K562 (cell line): Measurements from ENCODE around the gene MLLT3.

Experiments
- FOXM1 ChIP-seq, 2 experiments: fragments of 450-650 bp in 1 of 2; sonication (generic) in 1 of 2; formaldehyde crosslinking in 1 of 2; IDR thresholded peaks; 2 replicates each; pipeline versions ENCODE4 v1.6.1 to v1.9.0; 2017 to 2022; ENCODE audit warnings: low read depth in 2 of 2, mild to moderate bottlenecking in 2 of 2, missing genetic modification reagents in 1 of 2, moderate library complexity in 1 of 2
- JUND ChIP-seq, 2 experiments: IDR thresholded peaks; 2 replicates in 1 of 2; 3 replicates in 1 of 2; pipeline ENCODE4 v1.6.1; 2011; ENCODE audit warnings: borderline replicate concordance in 2 of 2, low read depth in 2 of 2, low read length in 2 of 2, improper control_type of control experiment in 1 of 2, missing biosample characterization in 1 of 2, missing genetic modification characterization in 1 of 2, missing genetic modification reagents in 1 of 2
- NR3C1 ChIP-seq: sonication (generic); formaldehyde crosslinking; IDR thresholded peaks from 2 replicates; pipeline ENCODE4 v1.8.1; 2022; ENCODE audit warnings: missing genetic modification reagents
- SIN3A ChIP-seq, 2 experiments: fragments of 150-350 bp in 1 of 2; IDR thresholded peaks; 2 replicates each; pipeline ENCODE4 v1.6.1; 2011 to 2016; ENCODE audit warnings: borderline replicate concordance in 2 of 2, low read depth in 2 of 2, low read length in 2 of 2, mild to moderate bottlenecking in 2 of 2, moderate library complexity in 2 of 2; ENCODE audit not compliant: control insufficient read depth in 1 of 2
- ZFP1 ChIP-seq: fragments of 450-650 bp; formaldehyde crosslinking; IDR thresholded peaks from 2 replicates; pipeline ENCODE4 v1.4.0; 2020; ENCODE audit warnings: mild to moderate bottlenecking, mixed read lengths
- ZNF695 ChIP-seq: fragments of 450-650 bp; formaldehyde crosslinking; IDR thresholded peaks from 2 replicates; pipeline ENCODE4 v1.4.0; 2020; ENCODE audit warnings: mild to moderate bottlenecking, moderate library complexity

DNA sequence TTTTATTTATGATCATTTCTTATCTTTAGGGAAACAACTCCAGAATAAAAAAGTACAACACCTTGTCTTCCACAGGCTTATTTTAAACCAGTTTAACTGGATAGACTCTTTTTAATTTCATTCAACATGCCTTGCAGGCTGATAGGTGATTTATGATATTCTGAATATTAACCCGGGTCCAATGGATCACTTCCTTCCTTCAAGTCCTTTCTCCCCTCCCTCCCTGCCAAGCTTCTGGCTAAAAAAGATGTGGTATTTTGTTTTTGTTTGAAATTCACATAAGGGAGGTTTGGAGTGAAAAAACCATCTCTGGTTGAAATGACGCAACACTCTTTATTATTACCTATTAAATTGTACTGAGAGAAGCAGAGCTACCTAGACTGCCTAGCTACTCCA is 265.3 kb downstream of the MLLT3 start:
- no peak for TF ChIP-seq ZFP1 (CRISPR knock-in tag)
- TF ChIP-seq JUND (IDR thresholded peaks at IDR 0.05; ENCODE audit: borderline replicate concordance, low read depth, low read length) = no peak
- no peak for TF ChIP-seq JUND (tag; IDR thresholded peaks at IDR 0.05; ENCODE audit: borderline replicate concordance, low read depth, low read length)
- no peak for TF ChIP-seq NR3C1 (CRISPR knock-in tag)
- no peak for TF ChIP-seq FOXM1 (IDR thresholded peaks at IDR 0.05; ENCODE audit: low read depth)
- TF ChIP-seq FOXM1 (CRISPR knock-in tag; IDR thresholded peaks at IDR 0.05; ENCODE audit: low read depth) = no peak
- TF ChIP-seq SIN3A (IDR thresholded peaks at IDR 0.05; ENCODE audit: borderline replicate concordance in 2 of 2, control insufficient read depth in 1 of 2, low read depth in 2 of 2, low read length in 2 of 2) = no peak
- TF ChIP-seq ZNF695 (CRISPR knock-in tag) = no peak
